Measurements from ENCODE around the gene DALRD3.
A peak's percentile ranks its signal among the peaks of the same experiment; 100 is the strongest.
"Not testable (repeated sequence)": the region's sequence is repeated elsewhere in the genome, so short reads cannot be mapped to it uniquely, and the experiment has no call there.

The DALRD3 gene

DNA sequence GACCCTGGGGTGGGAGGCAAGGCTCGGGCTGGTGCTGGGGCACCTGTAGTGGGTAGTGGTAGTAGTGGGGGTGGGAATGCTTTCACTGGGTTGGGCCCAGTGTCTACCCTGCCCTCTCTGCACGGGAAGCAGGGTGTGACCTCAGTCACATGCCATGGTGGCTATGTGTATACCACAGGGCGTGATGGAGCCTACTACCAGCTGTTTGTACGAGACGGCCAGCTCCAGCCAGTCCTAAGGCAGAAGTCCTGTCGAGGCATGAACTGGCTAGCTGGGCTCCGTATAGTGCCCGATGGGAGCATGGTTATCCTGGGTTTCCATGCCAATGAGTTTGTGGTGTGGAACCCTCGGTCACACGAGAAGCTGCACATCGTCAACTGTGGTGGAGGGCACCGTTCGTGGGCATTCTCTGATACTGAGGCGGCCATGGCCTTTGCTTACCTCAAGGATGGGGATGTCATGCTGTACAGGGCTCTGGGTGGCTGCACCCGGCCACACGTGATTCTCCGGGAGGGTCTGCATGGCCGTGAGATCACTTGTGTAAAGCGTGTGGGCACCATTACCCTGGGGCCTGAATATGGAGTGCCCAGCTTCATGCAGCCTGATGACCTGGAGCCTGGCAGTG lies 5.2 kb downstream of the DALRD3 start:
- in situ Hi-C loops (cut with MboI; ENCODE audit: low sequenced_read_pairs, unreplicated experiment) = no loop called here
- no peak for DNase-seq (ENCODE audit: low spot score)

DNA sequence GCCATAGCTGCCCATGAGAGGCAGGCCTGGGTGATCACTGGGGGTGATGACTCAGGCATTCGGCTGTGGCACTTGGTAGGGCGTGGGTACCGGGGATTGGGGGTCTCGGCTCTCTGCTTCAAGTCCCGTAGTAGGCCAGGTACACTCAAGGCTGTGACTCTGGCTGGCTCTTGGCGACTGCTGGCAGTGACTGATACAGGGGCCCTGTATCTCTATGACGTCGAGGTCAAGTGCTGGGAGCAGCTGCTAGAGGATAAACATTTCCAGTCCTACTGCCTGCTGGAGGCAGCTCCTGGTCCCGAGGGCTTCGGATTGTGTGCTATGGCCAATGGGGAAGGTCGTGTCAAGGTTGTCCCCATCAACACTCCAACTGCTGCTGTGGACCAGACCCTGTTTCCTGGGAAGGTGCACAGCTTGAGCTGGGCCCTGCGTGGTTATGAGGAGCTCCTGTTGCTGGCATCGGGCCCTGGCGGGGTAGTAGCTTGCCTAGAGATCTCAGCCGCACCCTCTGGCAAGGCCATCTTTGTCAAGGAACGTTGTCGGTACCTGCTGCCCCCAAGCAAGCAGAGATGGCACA lies 5.9 kb downstream of the DALRD3 start:
- no peak for DNase-seq (ENCODE audit: low spot score)
- TF ChIP-seq CTCF (IDR thresholded peaks at IDR 0.05; ENCODE audit: borderline replicate concordance, control extremely low read depth, extremely low read depth, insufficient read depth, missing control alignments) = no peak
- in situ Hi-C loops (cut with MboI; ENCODE audit: low sequenced_read_pairs, unreplicated experiment) = no loop called here

More for the DNA sequence above, 5.2 kb downstream of the DALRD3 start:
- no peak for TF ChIP-seq CTCF (IDR thresholded peaks at IDR 0.05; ENCODE audit: borderline replicate concordance, control extremely low read depth, extremely low read depth, insufficient read depth, missing control alignments)

GRCh38 chr3:49009396-49009795 lies 9.0 kb downstream of the DALRD3 start:
- TF ChIP-seq CTCF (IDR thresholded peaks at IDR 0.05; ENCODE audit: borderline replicate concordance, control extremely low read depth, extremely low read depth, insufficient read depth, missing control alignments) = no peak
- in situ Hi-C loops (cut with MboI; ENCODE audit: low sequenced_read_pairs, unreplicated experiment) = no loop called here

DNA sequence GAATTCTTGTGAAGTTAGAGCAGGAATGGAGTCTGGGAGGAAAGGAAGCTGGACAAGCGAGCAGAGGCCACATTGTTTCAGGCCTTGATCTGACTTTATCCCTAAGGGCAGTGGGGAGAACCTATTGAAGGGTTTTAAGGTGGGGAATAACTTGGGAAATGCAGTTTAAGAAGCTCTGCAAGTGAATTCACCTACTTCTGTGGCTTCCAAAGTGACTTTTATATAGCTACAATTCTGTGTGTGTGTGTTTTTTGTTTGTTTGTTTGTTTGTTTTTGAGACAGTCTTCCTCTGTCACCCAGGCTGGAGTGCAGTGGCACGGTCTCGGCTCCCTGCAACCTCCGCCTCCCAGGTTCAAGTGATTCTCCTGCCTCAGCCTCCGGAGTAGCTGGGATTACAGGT lies 9.8 kb downstream of the DALRD3 start:
- in situ Hi-C loops (cut with MboI; ENCODE audit: low sequenced_read_pairs, unreplicated experiment); DNase-seq (ENCODE audit: low spot score): not testable (repeated sequence)

More at GRCh38 chr3:49009396-49009795, 9.0 kb downstream of the DALRD3 start:
- DNase-seq (ENCODE audit: low spot score) = no peak

GRCh38 chr3:49007771-49008528 lies 10.4 kb downstream of the DALRD3 start:
- no peak for TF ChIP-seq CTCF (IDR thresholded peaks at IDR 0.05; ENCODE audit: borderline replicate concordance, control extremely low read depth, extremely low read depth, insufficient read depth, missing control alignments)
- in situ Hi-C loops (cut with MboI; ENCODE audit: low sequenced_read_pairs, unreplicated experiment) = no loop called here
- DNase-seq (ENCODE audit: low spot score) = peak; percentile 89

DNA sequence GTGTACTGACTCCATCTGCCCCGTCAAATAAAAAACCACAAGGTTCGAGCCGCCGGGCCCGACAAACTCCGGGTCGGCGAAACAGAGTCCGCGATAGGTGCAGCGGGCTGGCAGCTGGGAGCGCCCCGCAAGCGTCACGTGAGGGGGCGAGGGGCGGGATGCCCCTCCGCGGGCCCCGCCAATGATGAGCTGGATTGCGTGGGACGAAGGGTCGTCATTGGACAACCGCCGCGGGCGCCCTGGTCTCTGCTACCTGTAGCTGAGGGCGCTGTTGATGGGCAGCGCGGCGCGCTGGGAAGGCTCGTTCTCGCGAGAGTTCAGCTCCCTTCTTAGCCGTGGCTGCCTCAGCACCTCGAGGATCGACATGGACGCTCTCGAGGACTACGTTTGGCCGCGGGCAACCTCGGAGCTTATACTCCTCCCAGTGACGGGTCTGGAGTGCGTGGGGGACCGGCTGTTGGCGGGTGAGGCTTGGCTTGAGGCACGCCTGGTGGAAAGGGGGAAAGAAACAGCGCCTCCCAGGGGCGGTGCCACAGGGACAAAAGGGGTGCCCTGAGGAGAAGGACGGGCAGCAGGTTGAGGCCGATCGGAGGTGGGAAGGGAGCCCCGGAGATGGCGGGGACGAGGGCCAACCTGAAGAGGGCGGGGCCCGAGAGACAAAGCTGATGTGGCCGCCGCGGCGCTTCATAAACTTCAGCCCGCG lies 11.2 kb downstream of the DALRD3 start, which contains the start of gene WDR6:
TSS of gene WDR6 (plus strand) at position 324 of the 703 bp plus-strand sequence. CDS start at position 365, 41 bp downstream.
- TF ChIP-seq CTCF (IDR thresholded peaks at IDR 0.05; ENCODE audit: borderline replicate concordance, control extremely low read depth, extremely low read depth, insufficient read depth, missing control alignments) = peak; percentile 29
- in situ Hi-C loops (cut with MboI; ENCODE audit: low sequenced_read_pairs, unreplicated experiment) = no loop called here
- DNase-seq (ENCODE audit: low spot score) = peak; percentile 98
